22Rv1 (cell line): ENCODE data around the gene NMU.

ENCODE experiments used
- H3K27ac ChIP-seq: fragments of 450-650 bp; 2 replicates; pipeline ENCODE4 v1.5.1; 2017
- ZFX ChIP-seq: fragments of 450-650 bp; IDR thresholded peaks from 2 replicates; pipeline ENCODE4 v1.6.1; 2017; ENCODE audit warnings: antibody characterized with exemption, borderline replicate concordance
- TF ChIP-seq, protein P1 (sequence below): fragments of 450-650 bp; IDR thresholded peaks from 2 replicates; pipeline ENCODE4 v1.5.1; 2017; ENCODE audit warnings: mild to moderate bottlenecking

NMU gene

DNA sequence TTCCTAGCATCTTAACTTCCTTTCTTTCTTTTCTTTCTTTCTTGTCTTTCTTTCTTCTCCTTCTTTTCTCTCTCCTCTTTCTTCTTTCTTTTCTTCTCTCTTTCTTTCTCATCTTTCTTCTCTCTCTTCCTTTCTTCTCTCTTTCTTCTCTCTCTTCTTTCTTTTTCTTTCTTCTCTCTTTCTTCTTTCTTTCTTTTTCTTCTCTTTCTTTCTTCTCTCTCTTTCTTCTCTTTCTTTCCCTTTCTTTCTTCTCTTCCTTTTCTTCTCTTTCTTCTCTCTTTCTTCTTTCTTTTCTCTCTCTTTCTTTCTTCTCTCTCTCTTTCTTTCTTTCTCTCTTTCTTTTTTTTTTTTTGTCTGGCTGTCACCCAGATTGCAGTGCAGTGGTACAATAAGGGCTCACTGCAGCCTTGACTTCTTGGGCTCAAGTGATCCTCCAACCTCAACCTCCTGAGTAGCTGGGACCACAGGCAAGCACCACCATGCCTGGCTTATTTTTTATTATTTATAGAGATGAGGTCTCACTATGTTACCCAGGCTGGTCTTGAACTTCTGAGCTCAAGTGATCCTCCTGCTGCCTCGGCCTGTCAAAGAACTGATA lies 17.5 kb downstream of the NMU start:
- H3K27ac ChIP-seq: no peak overlapping the region
- no peak for TF ChIP-seq ZFX
- TF ChIP-seq, protein P1, sequence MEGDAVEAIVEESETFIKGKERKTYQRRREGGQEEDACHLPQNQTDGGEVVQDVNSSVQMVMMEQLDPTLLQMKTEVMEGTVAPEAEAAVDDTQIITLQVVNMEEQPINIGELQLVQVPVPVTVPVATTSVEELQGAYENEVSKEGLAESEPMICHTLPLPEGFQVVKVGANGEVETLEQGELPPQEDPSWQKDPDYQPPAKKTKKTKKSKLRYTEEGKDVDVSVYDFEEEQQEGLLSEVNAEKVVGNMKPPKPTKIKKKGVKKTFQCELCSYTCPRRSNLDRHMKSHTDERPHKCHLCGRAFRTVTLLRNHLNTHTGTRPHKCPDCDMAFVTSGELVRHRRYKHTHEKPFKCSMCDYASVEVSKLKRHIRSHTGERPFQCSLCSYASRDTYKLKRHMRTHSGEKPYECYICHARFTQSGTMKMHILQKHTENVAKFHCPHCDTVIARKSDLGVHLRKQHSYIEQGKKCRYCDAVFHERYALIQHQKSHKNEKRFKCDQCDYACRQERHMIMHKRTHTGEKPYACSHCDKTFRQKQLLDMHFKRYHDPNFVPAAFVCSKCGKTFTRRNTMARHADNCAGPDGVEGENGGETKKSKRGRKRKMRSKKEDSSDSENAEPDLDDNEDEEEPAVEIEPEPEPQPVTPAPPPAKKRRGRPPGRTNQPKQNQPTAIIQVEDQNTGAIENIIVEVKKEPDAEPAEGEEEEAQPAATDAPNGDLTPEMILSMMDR: no peak

DNA sequence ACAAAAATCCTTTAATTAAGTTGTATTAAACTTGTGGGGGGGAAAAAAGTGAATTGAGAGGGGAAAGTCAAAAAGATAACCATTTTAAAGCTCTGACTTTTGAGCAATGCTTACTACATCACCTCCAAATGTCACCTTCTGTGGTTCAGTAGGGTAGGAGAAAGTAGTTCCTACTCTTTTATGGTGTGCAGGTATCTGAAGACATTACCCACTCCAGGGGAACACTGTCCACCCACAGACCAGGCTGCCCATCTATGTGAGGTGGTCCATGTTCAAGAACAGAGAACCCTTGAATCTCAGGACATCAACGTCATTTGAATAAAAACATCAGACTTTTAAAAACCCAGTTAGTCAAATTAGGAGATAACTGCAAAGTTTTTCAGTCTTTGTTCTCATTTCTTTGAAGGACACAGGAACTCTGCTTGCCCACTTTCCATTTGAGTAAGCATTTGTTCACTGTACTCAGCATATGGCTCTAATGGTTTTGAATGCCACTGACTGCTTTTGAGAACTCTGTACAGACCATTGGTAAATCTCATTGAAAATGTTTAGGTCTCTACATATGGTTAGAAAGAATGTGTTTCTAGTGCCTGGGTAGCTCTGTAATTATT lies 18.4 kb downstream of the NMU start:
- TF ChIP-seq ZFX: no peak
- TF ChIP-seq, protein P1: no peak

DNA sequence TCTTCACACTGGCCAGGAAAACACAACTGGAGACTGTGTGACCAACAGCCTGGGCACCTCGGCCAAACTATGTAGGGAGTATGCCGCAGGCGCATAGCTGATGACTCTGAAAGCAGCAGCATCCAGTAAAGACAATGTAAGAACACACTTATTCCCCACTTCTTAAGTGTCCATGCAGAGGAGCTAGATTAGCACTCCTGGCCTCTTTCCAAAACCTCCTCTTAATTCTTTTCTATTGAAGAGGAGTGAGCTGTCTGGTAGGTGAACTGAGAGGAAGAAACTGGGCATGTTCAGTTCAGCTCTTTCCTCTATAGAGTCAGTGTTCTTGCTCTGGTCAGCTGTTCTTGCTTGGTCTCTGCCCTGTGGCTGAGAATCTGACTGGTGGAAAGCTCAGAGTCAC lies 21.1 kb downstream of the NMU start:
- H3K27ac ChIP-seq: no peak overlapping the region
- TF ChIP-seq, protein P1: no peak
- no peak for TF ChIP-seq ZFX

More for the DNA sequence above, 18.4 kb downstream of the NMU start:
- H3K27ac ChIP-seq: no peak overlapping the region

DNA sequence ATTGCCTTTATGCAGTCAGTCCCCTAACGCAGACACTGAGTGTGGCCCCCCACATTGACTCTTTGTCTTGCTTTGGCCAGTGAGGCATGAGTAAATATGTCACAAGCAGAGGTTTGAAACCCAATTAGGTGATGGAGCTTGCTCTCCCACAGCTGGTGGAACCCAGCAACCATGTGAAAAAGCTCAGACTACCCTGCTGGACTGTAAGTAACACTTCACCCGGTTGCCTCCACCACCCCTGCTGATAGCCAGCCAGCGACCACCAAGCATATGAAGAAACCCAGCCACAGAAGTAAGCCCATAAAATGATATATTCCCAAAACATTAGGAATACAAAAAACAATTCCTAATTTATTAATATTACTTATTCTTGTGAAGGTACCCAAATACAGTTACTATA lies 22.5 kb downstream of the NMU start:
- H3K27ac ChIP-seq: no peak overlapping the region
- TF ChIP-seq ZFX: no peak
- TF ChIP-seq, protein P1: no peak

DNA sequence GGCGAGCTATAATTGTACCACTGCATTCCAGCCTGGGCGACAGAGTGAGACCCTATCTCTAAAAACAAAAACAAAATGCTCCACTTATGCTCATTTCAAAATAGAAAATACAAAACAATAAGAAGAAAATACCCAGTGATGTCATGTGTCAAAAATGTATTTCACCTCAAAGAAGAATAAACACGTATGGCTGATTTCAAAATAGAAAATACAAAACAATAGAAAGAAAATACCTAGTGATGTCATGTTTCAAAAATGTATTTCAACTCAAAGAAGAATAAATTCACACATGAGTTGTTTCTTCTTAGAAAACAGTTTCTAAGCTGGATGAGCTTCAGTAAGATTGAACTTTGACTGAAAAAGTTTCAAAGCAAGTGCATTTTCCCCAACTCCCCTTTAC lies 23.8 kb downstream of the NMU start:
- no peak for TF ChIP-seq ZFX
- TF ChIP-seq, protein P1: no peak
- H3K27ac ChIP-seq: no peak overlapping the region

DNA sequence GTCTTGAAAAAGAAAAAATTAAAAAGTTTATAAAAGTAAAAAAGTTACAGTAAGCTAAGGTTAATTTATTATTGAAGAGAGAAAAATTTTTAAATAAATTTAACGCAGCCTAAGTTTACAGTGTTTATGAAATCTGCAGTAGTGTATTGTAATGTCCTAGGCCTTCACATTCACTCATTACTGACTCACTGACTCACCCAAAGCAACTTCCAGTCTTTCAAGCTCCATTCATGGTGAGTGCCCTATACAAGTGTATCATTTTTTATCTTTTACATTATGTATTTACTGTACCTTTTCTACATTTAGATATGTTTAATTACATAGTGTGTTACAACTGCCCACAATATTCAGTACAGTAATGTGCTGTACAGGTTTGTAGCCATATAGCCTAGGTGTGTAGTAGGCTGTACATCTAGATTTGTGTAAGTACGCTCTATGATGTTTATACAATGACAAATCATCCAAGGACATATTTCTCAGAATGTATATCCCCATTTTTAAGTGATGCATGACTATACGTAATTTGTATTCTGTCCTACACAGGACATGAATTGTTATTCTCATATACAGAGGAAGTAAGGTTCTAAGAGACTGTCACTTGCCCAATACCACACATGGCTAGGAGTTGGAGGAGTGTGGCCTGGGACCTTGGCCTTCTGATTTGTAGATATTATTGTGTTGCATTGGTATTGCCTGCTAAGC lies 24.6 kb downstream of the NMU start:
- H3K27ac ChIP-seq: no peak overlapping the region
- TF ChIP-seq, protein P1: no peak
- TF ChIP-seq ZFX: no peak

DNA sequence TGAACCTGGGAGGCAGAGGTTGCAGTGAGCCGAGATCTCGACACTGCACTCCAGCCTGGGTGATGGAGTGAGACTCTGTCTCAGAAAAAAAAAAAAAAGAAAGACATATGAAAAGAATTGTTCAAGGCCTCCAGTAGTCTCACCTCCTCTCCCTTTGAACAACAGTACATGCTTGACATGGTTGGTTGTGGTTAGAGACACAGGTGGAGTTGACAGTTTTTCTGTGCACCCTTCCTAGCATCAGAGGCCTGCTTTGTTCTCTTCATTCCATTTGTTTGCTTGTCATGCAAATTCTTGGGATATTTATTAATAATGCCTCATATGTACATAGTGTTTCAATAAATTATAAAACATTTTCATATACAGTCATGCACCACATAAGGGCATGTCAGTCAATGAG lies 25.7 kb downstream of the NMU start:
- H3K27ac ChIP-seq: no peak overlapping the region
- TF ChIP-seq ZFX: no peak
- TF ChIP-seq, protein P1: no peak
